Inferior parietal cortex (tissue), 1 donor: ENCODE data around the gene FAM171A1.
"Not testable (repeated sequence)": the region's sequence is repeated elsewhere in the genome, so short reads cannot be mapped to it uniquely, and the experiment has no call there.

Source experiments
- DNase-seq: peaks from one replicate; pipeline ENCODE4 v3.0.0-alpha.2; 2016; ENCODE audit errors: extremely low spot score

The FAM171A1 gene

DNA sequence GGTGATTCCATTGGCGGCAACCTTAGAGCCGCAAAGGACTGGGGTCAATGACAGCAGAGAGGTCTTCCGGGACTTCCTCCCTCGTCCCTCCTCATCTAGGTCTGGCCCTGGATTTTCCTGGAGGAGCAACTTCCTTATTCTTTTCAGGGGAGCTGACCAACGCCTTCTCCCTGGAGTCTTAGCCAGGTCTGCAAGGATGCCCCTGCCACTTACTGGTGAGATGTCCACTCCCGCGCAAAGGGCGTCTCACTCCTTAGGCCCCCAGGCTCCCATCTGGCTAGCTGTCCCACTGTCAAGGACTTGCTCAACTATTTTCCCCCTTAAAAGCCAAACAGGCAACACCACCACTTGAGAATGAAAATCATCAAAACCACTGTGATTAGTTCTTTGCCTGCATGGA is 160.6 kb downstream of the FAM171A1 start:
- no peak for DNase-seq

DNA sequence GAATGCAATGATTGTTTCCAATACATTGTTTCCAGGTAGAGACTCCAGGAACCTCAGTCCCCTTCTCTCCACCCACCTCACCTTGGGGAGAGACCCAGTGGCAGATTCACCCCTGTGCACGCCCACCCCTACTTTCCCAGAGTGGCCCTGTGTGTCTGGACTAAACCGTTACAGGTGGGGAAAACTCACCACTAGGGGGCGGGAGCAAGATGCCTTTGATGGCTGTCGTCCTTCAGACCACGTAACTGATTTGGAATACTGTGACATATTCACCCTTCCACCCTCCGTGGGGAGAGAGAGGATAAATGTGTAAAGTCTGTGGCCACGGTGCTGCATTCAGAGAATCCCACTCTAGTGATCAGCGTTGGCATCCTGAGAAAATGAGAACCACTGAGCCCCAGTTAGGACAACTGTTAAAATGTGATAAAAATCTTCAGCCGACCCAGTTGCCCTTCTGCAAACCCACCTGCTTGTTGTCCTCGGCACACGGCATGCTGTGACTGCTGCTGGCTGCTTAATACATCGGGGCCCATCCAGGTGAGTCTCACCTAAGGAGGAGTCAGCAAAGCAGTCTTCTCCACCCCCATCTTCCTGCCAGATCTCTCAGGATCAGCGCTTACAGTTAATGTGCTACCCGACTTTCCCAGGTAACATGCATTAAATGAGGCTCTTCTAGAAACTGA is 161.1 kb downstream of the FAM171A1 start:
- peak; percentile 88 for DNase-seq

DNA sequence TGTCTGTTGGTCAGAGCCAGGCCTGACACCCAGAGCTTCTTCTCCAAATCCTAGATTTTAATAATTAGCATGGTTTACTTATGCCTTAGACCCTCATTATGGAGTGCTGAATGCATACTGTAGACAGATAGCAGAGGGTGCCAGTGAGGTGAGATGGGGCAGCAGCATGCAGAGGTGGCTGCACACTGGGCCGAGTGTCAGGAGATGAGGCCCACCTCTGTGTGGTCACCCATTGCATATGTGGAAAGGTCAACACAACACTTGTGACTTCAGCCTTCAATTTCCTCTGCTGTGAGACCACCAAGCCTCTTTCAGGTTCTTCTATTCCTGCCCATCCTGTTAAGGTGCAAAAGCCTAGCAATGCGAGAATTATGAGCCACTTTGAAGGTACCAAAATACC is 162.9 kb downstream of the FAM171A1 start:
- no peak for DNase-seq

DNA sequence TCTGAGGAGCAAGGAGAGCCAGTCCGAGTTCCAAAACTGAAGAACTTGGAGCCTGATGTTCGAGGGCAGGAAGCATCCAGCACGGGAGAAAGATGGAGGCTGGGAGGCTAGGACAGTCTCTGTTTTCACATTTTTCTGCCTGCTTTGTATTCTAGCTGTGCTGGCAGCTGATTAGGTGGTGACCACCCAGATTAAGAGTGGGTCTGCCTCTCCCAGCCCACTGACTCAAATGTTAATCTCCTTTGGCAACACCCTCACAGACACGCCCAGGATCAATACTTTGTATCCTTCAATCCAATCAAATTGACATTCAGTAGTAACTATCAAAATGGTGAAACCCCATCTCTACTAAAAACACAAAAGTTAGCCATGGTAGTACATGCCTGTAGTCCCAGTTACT is 163.7 kb downstream of the FAM171A1 start:
- DNase-seq: not testable (repeated sequence)

DNA sequence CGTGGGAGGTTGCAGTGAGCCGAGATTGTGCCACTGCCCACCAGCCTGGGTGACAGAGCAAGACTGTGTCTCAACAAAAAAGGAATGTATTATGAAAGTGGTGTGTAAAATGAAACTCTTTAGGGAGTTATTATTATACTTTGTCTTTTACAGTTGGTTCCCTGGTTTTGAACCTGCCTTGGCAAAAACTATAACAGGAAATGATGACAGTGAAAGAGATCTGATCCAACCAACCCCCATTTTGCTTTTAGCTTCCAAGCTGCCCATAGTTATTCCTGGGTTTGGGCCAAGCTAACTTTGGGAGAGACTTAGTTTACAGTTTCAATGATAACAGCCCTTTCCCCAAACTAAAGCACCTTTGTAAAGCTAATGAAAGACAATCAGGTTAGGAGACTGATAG is 168.4 kb downstream of the FAM171A1 start:
- no peak for DNase-seq

DNA sequence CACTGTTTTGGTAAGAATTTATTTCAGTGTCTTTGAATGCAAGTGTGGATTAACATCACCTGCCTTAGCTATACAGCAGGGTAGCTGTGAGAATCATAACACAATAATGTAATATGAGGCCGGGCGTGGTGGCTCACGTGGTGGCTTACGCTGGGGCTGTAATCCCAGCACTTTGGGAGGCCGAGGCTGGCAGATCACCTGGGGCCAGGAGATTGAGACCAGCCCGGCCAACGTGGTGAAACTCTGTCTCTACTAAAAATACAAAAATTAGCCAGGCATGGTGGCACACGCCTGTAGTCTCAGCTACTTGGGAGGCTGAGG is 168.8 kb downstream of the FAM171A1 start:
- not testable (repeated sequence) for DNase-seq

DNA sequence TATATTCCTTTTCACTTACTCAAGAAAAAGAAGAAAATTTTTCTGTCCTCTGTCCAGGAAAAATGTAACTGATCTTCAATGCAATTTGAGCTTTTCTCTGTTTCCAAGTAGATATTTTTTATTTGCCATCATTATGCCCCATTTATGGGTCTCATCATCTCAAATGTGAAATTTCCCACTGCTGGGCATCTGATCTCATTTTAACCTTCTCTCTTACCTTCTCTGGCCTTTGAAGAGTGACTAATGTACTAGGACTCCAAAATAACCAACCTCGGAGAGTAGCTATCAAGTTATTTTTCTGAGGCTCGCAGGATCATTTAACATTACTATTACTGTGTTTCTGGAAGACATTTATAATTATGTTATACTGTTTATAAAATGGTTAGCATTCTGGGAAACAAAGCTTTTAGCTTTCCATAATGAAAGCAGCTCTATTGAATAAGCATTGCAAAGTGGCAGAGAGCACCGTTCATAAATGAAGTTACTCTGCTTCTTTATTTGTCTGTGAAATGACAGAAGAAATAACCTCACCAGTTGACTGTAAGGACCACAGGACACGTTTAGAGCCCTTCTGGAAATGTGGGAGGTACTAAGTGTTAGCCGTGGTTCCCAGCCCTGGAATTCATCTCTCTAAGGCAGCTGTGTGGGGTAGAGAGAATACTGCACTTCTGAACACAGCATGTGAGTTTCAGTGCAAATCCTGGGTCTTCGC is 169.3 kb downstream of the FAM171A1 start:
- DNase-seq: no peak

DNA sequence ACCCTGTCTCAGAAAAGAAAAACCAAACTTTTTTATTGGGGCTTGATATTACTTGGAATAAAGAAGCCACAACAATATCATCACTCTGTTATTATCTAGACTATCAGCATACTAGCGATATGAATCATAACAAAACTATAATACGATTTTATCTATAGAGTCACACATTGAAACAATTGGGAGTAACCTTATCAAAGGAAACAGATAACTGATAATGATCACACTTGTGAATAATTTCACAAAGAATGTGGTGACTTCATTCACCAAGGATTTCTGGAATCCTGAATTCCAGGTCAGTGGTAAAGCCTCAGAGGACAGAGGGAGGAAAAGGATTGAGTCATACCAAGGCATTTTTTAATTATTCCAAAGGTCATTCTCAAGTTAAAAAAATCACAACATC is 170.5 kb downstream of the FAM171A1 start:
- DNase-seq: no peak

DNA sequence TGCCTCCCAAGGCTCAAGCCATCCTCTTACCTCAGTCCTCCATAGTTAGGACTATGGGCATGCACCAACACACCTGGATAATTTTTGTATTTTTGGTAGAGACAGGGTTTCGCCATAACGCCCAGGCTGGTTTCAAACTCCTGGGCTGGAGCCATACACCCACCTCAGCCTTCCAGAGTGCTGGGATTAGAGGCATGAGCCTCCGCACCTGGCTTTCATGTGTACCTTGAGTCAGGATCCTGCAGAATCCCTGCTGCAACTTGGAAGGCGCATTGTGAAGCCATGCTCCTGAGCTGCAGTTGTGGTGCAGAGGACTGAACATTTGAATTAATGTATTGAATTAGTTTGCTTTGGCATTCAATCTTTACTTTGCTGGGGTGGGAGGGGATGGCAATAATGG is 173.2 kb downstream of the FAM171A1 start:
- no peak for DNase-seq

DNA sequence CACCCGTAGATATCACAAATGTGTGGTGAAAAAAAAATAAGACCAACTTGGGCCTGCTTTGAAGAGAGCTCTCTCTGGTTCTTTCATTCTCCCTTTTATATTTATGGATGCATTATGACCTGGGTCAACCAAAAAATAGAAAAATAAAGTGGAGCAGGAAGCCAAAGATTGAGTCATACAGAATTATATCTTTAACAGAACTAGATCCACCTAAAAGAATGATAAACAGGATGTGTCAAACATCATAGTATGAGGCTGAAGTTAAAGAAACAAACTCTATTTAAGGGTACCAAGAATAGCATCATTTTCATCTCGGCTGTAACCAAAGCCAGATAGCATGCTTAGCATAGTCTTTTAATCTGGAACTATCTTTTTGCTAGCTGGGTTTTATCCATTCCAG is 173.8 kb downstream of the FAM171A1 start:
- DNase-seq: no peak

DNA sequence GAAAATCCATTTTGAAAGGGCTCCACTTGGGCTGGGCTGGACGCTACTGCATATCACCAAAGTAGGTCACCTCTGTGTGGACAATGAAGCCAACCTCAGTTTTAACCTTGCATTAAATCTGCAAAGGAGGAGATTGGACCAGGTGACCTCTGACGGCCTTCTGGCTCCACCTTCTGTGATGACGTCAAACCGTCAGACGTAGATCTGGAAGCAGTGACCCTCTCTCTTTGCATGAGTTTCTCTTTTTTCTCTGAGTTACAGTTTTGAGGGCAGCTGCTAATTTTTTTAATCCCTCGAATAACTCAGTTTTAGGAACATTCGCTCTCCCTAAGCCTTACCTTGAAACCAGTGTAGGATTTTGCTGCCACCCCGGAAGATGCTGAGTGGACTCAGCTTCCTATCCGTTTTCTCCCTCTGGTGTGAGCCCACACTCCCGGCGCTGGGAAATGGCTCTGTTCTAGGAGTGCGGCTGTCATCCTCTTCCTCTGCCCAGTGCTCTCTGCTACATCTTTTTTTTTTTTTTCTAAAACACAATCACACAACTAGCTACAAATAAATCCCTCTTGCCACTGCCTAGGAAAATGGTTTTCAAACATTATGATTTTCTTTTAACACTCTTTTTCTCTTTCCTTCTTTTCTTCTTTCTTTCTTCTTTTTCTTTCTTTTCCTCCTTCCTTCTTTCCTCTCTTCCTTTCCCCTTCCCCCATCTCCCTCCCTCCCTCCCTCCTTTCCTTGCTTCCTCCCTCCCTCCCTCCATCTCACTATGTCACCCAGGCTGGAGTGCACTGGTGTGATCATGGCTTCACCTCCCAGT is 174.9 kb downstream of the FAM171A1 start:
- peak; percentile 43 for DNase-seq

DNA sequence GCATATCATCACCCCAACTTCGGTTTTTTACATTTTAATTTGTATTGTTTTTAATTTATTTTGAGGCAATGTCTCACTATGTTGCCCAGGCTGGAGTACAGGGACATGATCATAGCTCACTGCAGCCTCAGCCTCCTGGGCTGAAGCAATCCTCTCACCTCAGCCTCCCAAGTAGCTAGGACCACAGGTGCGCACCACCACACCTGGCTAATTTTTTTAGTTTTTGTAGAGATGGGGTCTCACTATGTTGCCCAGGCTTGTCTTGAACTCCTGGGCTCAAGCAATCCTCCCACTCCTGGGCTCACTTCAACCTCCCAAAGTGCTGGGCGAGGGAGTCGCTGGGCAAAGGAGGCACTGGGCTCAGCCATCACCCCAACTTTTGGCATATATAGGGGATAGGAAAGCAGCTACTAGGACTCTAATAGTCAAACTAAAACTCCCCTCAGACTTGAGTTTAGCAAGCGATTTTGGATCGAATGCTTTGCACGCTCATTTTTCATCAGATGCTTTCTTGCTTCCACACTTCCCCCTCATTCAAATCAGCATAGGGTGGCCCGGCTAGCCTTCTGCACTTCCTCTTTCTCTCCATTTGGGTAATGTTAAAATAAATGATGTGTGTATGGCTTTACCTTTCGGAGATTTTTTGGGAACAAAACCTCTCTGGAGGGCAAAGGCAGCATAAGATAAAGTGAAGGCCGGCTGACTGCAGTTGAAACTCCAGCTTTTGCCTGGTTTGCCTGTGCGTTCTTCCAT is 181.8 kb downstream of the FAM171A1 start:
- DNase-seq: no peak

DNA sequence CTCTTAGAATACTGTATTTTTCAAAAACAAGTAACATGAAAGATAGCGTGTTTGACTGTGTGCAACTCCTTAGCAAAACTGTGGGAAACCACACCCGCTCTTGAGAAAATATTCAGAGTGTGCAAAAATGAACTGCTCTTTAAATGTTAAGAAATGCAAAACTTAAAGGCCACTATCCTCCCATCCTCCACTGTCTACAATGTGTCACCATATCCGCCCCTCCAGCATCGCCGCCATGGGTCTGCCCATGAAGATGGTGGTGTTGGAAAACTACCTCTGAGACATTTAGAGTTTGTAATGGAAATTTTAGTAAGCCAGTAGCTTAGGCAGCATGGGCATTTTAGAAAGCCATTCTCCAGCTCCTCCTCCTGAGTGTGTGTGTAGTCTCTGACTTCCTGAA is 182.5 kb downstream of the FAM171A1 start:
- DNase-seq: no peak

DNA sequence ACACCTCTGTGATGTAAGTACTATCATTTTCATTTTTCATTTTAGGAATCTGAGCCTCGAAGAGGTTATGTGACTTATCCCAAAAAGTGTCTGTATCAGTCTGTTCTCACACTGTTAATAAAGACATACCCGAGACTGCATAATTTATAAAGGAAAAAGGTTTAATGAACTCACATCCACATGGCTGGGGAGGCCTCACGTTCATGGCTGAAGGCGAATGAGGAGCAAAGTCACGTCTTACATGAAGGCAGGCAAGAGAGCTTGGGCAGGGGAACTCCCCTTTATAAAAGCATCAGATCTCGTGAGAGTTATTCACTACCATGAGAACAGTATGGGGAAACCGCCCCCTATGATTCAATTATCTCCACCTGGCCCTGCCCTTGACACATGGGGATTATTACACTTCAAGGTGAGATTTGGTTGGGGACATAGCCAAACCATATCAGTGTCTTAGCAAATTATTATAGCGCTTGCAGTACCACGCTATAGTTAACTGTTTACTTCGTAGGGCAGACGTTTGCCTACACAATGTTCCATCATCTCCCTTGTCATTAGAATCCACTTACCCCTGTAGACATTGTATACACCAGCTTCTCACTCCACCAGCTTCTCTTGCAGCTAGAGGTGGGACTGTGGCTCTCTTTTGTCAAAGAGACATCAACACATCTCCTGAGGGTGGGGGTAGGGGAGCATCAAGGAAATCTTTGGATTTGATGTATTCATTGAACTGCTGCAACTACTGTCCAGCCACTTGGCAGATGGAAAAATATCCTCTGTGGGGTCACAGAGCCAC is 187.2 kb downstream of the FAM171A1 start:
- no peak for DNase-seq

DNA sequence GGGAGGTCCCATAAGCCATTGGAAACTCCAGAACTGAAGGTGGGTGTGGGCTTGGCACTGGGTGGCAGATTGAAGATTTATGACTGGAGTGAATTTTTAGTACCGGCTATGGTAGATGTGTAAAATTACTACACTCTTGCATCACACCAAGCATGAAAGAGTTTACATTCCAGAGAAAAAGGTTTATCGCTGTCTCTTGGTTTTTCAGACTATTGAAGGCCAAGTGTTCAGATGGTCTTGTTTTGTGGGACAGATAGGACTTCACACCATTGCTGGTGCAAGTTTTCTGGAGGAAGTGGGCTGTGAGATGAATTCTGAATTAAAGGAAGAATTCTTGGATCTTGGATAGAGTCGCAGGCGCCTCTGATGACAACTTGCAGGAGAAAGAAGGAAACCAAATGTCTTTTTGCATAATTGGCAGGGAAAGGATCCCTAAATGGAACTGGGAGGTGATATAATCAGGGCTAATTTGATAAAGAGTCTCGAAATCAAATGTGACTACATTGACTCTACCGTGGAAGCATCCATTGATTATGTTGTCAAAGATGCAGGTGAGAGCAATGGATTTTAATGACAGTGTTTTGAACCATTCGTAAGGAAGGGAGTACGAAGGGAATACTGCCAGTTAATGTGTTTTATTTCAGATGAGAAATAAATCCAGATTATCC is 188.4 kb downstream of the FAM171A1 start:
- peak; percentile 49 for DNase-seq

DNA sequence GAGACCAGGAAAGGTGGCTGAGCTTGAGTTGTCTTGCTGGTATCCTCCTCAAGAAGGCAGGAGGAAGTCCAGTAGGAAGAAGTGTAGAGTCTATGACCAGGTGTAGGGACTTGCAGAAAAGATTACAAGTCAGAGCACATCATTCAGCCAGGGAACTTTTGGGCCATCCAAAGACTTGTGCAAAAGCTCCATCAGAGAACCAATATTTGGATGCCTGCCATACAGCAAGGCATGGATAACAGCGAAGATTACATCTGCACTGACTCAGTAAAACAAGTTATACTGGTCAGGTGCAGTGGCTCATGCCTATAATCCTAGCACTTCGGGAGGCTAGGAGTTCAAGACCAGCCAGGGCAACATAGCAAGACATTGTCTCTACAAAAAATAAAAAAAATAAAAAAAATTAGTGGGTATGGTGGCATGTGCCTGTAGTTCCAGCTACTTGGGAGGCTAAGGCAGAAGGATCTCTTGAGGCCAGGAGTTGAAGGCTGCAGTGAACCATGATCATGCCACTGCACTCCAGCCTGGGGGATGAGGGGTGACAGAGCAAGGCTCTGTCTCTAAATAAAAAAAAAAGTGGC is 189.4 kb downstream of the FAM171A1 start:
- DNase-seq: no peak

DNA sequence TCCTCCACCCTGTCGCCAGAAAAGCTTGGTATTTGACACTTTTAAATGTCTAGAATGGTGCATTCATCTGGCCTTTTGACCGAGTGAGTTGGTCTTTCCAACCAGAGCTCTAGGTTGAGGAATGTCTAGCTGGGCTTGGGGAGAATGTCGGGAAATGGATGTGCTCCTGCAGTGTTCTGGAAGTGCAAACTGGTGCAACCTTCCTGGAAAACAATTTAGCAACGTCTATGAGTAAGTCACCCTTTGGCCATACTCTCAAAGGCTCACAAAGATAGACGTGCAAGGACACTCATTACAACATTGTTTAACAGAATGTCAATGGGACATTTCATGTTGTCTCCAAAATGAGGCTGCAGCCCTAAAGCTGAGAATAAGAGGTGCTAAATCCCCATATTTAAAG is 190.4 kb downstream of the FAM171A1 start:
- DNase-seq: no peak

DNA sequence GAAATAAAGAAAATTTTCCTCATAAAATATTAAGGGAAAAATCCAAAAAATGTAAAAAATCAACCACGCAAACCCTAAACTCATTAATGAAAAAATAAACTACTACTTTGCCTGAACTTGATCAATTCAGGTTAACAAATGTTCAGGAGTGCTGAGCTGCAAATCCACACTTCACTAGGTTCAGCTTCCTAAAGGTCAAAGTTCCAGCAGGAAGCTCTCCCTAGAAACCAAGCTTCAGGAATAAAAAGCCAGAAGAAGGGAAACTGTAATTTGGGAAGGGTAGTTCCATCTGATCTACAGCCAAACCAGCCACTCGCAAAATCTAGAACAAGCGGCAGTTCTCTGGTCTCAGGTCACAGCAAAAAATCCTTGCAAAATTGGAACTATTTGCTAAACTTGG is 194.8 kb downstream of the FAM171A1 start:
- no peak for DNase-seq

DNA sequence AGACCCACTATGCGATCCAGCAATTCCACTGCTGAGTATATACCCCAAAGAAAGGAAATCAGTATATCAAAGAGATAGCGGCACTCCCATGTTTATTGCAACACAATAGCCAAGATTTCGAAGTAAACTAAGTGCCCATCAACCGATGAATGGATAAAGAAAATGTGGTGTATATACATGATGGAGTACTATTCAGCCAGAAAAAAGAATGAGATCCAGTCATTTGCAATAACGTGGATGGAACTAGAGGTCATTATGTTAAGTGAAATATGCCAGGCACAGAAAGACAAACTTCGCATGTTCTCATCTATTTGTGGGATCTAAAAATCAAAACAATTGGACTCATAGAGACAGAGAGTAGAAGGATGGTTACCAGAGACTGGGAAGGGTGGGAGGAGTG is 195.5 kb downstream of the FAM171A1 start:
- DNase-seq: no peak

DNA sequence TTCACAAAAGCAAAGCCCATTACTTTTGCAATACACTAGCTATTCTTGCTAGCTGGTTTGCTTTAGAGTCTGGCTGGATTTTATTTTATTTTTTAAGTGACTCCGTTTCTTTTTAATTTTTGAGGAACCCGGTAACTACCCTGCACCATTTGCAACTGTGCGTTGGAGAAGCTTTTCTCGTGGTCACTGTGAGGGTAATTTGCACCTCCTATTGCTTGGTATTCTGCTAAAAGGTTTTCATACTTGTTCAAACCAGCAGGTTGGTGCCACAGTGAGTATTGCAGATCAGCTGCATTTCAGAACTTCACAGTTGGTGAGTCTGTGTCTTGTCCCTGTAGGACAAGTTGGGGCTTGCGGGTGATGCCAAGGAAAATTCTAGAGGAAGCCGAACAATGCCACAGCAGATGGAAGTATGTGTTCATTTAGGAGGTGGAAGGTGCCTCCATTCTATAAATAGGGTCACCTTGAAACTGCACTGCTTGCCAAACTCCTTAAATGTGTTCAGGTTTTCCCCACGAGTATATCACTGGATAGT is 198.7 kb downstream of the FAM171A1 start:
- DNase-seq: no peak
